Cardiac muscle cell (in vitro differentiated cells and primary cell): ENCODE data around the gene TMEM132D. TPM values are rescaled to one million over a fixed set of nuclear protein-coding genes. Genes with fewer than 3 reads are reported as not detected.

Experiments
- DNase-seq, 2 donors: peaks; one replicate each; pipeline versions ENCODE4 v3.0.0 to v3.0.0-alpha.2; 2010 to 2017; ENCODE audit warnings: low read depth in 1 of 2, low spot score in 1 of 2
- H3K27ac ChIP-seq: fragments of 200-600 bp; sonication (generic); 2 replicates; pipeline ENCODE4 v1.5.1; 2016
- H3K27me3 ChIP-seq: fragments of 200-600 bp; sonication (generic); 2 replicates; pipeline ENCODE4 v1.6.0; 2016; ENCODE audit warnings: control low read depth
- H3K36me3 ChIP-seq: fragments of 200-600 bp; sonication (generic); 2 replicates; pipeline ENCODE4 v1.5.1; 2016; ENCODE audit warnings: control low read depth
- H3K4me1 ChIP-seq: fragments of 200-600 bp; sonication (generic); 2 replicates; pipeline ENCODE4 v1.8.1; 2017; ENCODE audit warnings: low read depth, mild to moderate bottlenecking, mixed run types
- H3K4me3 ChIP-seq: fragments of 200-600 bp; sonication (generic); 2 replicates; pipeline ENCODE4 v1.5.1; 2016; ENCODE audit warnings: mild to moderate bottlenecking
- H3K9me3 ChIP-seq: fragments of 200-600 bp; sonication (generic); 2 replicates; pipeline ENCODE4 v1.5.1; 2017; ENCODE audit warnings: low read depth, mild to moderate bottlenecking, control low read depth
- CTCF ChIP-seq: IDR thresholded peaks from 2 replicates; pipeline ENCODE4 v1.5.1; 2012; ENCODE audit warnings: low read depth, mild to moderate bottlenecking, low read length
- polyA plus RNA-seq: library from polyadenylated mRNA; unstranded; fragments of >200 nt; fragmentation: Nextera tagmentation; extraction: Ambion mirVana; gene quantifications from 2 replicates; pipeline ENCODE4 v1.2.1, GENCODE V29; 2016
- total RNA-seq: library from RNA; depleted of rRNA; stranded (reverse); fragments of >200 nt; gene quantifications from 2 replicates; pipeline ENCODE4 v1.2.3, GENCODE V29; 2016

Gene TMEM132D
- total and polyA plus RNA-seq, 2 experiments from 2014 or later = 0.03 TPM; not detected in 1

DNA sequence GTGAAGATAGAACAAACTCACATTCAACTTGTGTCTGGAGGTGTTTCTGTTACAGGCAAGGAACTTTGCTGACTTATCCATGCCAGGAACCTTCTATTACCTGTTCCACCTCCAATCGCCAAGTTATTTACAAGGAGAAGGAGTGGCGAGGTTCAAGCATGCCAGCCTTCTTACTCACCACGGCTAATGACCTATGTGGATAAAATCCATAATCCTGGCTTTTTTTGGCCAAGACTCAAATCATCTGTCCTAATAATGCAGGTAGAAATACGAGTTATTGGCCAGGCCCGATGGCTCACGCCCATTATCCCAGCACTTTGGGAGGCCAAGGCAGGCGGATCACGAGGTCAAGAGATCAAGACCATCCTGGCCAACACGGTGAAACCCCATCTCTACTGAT is 241.6 kb downstream of the TMEM132D start:
- no peaks in the 10 kb centered on the region for H3K9me3 ChIP-seq
- no peak for TF ChIP-seq CTCF

DNA sequence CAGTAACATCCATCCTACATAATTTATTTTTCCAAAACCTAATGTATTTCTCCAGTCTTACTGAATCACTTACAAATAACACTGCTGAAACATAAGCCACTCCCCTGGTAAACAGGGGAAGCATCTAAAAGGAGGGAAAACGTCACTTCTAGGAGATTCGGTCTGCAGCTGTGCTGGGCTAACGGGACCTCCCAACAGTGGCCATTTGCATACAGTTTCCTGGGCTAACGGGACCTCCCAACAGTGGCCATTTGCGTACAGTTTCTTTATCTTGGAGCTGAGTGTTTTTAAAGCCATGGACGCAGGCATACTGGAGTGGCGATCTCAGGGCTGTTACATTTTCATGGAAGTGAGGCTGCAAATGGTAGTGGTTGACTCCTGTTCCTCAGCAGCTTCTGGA is 242.9 kb downstream of the TMEM132D start:
- peaks cover 3% of the 10 kb centered on the region for H3K4me1 ChIP-seq
- TF ChIP-seq CTCF = no peak
- no peak for DNase-seq

More for the DNA sequence above, 241.6 kb downstream of the TMEM132D start:
- H3K4me1 ChIP-seq = no peaks in the 10 kb centered on the region
- H3K27ac ChIP-seq = no peak overlapping the region
- H3K36me3 ChIP-seq = no peaks in the 10 kb centered on the region
- no peak for DNase-seq
- no peaks in the 10 kb centered on the region for H3K27me3 ChIP-seq
- H3K4me3 ChIP-seq = no peak overlapping the region

DNA sequence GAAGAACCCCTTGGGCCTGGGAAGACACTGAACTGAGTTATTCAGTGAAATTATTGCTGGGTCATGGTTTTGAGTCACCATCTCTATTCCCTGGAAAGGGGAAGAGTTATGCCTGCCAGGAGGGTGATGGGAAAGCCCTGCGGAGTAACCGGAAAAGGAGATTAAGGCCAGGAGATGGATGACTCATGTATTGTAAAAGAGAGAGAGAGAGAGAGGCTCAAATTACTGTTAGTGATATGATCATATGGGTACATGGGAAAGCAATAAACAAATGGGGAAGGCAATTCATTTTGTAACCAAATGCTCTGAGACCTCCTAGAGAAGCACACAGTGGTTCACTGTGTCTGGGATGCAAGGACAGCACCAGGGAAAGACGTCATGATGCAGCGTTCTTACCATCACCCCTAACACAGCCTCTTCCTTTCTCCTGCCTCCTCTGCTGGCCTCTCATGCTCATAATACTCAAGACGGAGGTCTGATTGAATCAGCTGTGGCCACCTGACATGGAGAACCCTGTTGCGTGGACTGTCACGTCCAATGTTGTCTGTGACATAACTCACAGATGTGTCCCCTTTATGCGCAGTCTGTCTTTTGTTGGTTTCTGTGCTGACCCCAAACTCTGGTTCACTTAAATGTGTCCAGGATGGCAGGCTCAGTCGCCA is 243.7 kb downstream of the TMEM132D start:
- H3K27me3 ChIP-seq = no peaks in the 10 kb centered on the region
- no peak for TF ChIP-seq CTCF
- H3K4me1 ChIP-seq = peaks cover 8% of the 10 kb centered on the region
- no peaks in the 10 kb centered on the region for H3K36me3 ChIP-seq
- H3K27ac ChIP-seq = no peak overlapping the region
- DNase-seq = peak in 1 of 2 donors; percentile 9
- H3K9me3 ChIP-seq = no peaks in the 10 kb centered on the region
- H3K4me3 ChIP-seq = no peak overlapping the region

More for the DNA sequence above, 242.9 kb downstream of the TMEM132D start:
- no peak overlapping the region for H3K27ac ChIP-seq
- no peaks in the 10 kb centered on the region for H3K36me3 ChIP-seq
- no peaks in the 10 kb centered on the region for H3K27me3 ChIP-seq
- H3K4me3 ChIP-seq = no peak overlapping the region
- H3K9me3 ChIP-seq = no peaks in the 10 kb centered on the region

- no peaks in the 10 kb centered on the region for H3K9me3 ChIP-seq
- no peaks in the 10 kb centered on the region for H3K27me3 ChIP-seq
- DNase-seq = no peak
- no peak for TF ChIP-seq CTCF
- H3K36me3 ChIP-seq = no peaks in the 10 kb centered on the region
- no peak overlapping the region for H3K27ac ChIP-seq
- no peak overlapping the region for H3K4me3 ChIP-seq
- H3K4me1 ChIP-seq = peaks cover 8% of the 10 kb centered on the region
Observed at GRCh38 chr12:129657179-129657578, 246.6 kb downstream of the TMEM132D start.

DNA sequence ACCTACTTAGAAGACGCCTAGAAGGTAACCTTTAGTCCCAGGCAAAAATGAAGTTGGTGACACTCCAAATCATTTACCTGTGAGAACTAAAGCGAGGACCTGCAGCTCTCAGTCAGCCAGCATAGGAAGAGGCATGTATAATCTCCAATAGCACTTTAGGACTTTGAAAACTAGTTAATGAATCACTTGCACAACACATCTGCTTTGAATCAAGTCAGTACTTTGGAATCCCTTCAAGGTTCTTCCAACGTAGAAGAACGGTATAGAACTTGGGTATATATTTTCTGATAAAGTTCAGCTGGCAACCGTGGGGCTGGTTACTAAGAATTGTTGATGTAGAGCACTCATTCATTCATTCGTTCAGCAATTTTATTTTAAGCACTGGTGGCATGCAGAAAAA is 251.9 kb downstream of the TMEM132D start:
- peaks cover 8% of the 10 kb centered on the region for H3K4me1 ChIP-seq
- no peaks in the 10 kb centered on the region for H3K36me3 ChIP-seq
- no peak for DNase-seq
- H3K4me3 ChIP-seq = no peak overlapping the region
- H3K9me3 ChIP-seq = no peaks in the 10 kb centered on the region
- H3K27ac ChIP-seq = no peak overlapping the region
- H3K27me3 ChIP-seq = no peaks in the 10 kb centered on the region
- TF ChIP-seq CTCF = no peak

GRCh38 chr12:129641926-129642325 is 261.9 kb downstream of the TMEM132D start:
- no peak overlapping the region for H3K4me3 ChIP-seq
- H3K27ac ChIP-seq = no peak overlapping the region
- DNase-seq = peak in 1 of 2 donors; percentile 6
- TF ChIP-seq CTCF = no peak
- no peaks in the 10 kb centered on the region for H3K4me1 ChIP-seq
- no peaks in the 10 kb centered on the region for H3K9me3 ChIP-seq
- no peaks in the 10 kb centered on the region for H3K36me3 ChIP-seq
- no peaks in the 10 kb centered on the region for H3K27me3 ChIP-seq
